Cardiac muscle cell (in vitro differentiated cells and primary cell): ENCODE data around the gene RPS6KA3. TPM values are rescaled to one million over a fixed set of nuclear protein-coding genes. Genes with fewer than 3 reads are reported as not detected.

Experiments
- DNase-seq, 2 donors: peaks; one replicate each; pipeline versions ENCODE4 v3.0.0 to v3.0.0-alpha.2; 2010 to 2017; ENCODE audit warnings: low read depth in 1 of 2, low spot score in 1 of 2
- H3K27ac ChIP-seq: fragments of 200-600 bp; sonication (generic); 2 replicates; pipeline ENCODE4 v1.5.1; 2016
- H3K27me3 ChIP-seq: fragments of 200-600 bp; sonication (generic); 2 replicates; pipeline ENCODE4 v1.6.0; 2016; ENCODE audit warnings: control low read depth
- H3K36me3 ChIP-seq: fragments of 200-600 bp; sonication (generic); 2 replicates; pipeline ENCODE4 v1.5.1; 2016; ENCODE audit warnings: control low read depth
- H3K4me1 ChIP-seq: fragments of 200-600 bp; sonication (generic); 2 replicates; pipeline ENCODE4 v1.8.1; 2017; ENCODE audit warnings: low read depth, mild to moderate bottlenecking, mixed run types
- H3K4me3 ChIP-seq: fragments of 200-600 bp; sonication (generic); 2 replicates; pipeline ENCODE4 v1.5.1; 2016; ENCODE audit warnings: mild to moderate bottlenecking
- H3K9me3 ChIP-seq: fragments of 200-600 bp; sonication (generic); 2 replicates; pipeline ENCODE4 v1.5.1; 2017; ENCODE audit warnings: low read depth, mild to moderate bottlenecking, control low read depth
- polyA plus RNA-seq: library from polyadenylated mRNA; unstranded; fragments of >200 nt; fragmentation: Nextera tagmentation; extraction: Ambion mirVana; gene quantifications from 2 replicates; pipeline ENCODE4 v1.2.1, GENCODE V29; 2016
- total RNA-seq: library from RNA; depleted of rRNA; stranded (reverse); fragments of >200 nt; gene quantifications from 2 replicates; pipeline ENCODE4 v1.2.3, GENCODE V29; 2016
- TF ChIP-seq, protein P1 (sequence below): IDR thresholded peaks from 2 replicates; pipeline ENCODE4 v1.5.1; 2012; ENCODE audit warnings: low read depth, mild to moderate bottlenecking, low read length

The RPS6KA3 gene
- total and polyA plus RNA-seq, 2 experiments from 2014 or later = 5.3 to 7.1 TPM

DNA sequence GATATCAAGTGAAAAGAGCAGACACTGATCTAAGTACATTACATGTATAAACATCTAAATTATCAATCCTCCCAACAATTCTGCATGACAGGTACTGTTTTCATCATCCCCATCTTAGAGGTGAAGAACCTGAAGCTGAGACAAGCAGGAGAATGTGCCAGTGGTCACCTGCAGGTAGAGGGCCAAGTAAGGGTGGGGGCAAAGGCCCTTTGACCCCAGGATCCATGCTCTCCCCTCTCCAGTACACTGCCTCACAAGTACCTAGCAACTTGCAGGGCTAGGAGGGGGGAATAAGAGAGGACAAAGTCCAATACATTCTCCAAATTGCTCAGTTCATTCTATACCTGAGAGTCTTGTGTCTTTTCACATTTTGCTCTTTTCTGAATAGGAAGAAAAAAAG is 141.7 kb downstream of the RPS6KA3 start:
- H3K4me1 ChIP-seq = no peaks in the 10 kb centered on the region
- TF ChIP-seq, protein P1, sequence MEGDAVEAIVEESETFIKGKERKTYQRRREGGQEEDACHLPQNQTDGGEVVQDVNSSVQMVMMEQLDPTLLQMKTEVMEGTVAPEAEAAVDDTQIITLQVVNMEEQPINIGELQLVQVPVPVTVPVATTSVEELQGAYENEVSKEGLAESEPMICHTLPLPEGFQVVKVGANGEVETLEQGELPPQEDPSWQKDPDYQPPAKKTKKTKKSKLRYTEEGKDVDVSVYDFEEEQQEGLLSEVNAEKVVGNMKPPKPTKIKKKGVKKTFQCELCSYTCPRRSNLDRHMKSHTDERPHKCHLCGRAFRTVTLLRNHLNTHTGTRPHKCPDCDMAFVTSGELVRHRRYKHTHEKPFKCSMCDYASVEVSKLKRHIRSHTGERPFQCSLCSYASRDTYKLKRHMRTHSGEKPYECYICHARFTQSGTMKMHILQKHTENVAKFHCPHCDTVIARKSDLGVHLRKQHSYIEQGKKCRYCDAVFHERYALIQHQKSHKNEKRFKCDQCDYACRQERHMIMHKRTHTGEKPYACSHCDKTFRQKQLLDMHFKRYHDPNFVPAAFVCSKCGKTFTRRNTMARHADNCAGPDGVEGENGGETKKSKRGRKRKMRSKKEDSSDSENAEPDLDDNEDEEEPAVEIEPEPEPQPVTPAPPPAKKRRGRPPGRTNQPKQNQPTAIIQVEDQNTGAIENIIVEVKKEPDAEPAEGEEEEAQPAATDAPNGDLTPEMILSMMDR = no peak
- no peaks in the 10 kb centered on the region for H3K36me3 ChIP-seq
- H3K4me3 ChIP-seq = no peak overlapping the region
- H3K9me3 ChIP-seq = no peaks in the 10 kb centered on the region
- no peak for DNase-seq
- H3K27me3 ChIP-seq = no peaks in the 10 kb centered on the region
- H3K27ac ChIP-seq = no peak overlapping the region

DNA sequence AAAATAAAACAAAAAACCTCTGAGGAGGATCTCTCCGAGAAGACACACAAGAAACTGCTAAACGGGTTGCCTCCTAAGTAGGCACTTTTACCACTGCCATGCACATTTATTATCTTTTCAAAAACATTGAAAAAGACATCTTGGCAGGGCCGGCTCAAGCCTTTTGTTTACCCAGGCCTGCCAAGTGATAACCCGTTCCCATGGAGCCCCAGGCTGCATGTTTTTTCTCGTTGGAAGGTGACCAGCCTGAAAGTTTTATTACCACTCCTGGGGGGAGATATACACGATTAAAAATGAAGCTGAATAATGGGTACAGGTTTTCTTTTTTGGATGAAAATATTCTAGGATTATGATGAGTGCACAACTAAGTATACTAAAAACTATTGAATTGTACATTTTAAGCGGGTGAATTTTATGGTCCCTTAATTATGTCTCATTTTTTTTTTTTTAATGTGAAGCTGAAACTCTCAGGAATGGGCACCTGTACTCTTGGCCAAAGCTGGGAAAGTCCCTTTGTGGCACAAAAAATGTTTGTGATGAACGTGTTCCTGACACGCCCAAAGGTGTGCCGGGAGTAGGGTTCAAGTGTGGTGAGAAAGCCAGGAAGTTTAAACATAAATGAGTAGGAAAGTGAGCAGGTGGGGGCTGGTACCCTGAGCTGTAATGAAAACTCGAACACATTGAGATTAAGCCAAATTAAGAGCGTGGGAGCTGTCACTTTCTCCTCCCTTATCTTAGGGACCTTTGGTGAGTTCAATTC is 148.5 kb downstream of the RPS6KA3 start:
- no peak overlapping the region for H3K4me3 ChIP-seq
- DNase-seq = no peak

DNA sequence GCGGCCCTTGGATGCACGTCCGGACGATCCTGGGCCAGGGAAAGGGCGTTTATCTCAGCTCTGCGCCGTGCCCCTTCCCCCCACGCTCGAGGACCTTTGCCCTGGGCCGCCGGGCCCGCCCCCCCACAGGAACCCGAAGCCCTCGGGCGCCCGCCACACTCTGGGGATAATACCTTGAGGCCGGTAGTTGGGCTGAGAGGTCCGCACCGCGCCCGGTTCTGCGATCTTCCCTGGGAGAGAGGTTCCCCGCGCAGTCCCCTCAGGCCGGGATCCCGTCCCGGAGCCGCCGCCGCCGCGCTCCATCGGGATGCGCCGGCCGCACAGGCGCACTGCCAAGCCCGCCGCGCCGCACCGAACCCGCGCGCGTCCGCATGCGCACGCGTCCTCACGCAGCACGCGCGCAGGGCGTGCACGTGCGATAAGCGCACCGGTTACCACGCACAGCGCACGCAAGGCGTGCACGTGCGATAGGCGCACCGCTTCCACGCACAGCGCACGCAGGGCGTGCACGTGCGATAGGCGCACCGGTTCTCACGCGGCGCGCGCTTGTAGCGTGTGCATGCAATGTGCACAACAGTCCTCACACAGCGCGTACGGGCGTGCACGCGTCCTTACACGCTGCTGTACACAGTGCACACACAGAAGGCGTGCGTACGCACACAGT is 150.0 kb downstream of the RPS6KA3 start, which contains the start of gene MAP7D2:
MAP7D2 (minus strand) TSS at position 331 of the 664 bp plus-strand sequence; CDS start at position 303, 28 bp downstream.
- peak within 1 kb of the TSS; percentile 20 for H3K4me3 ChIP-seq
- H3K36me3 ChIP-seq = no peaks in the 10 kb centered on the region
- no peaks in the 10 kb centered on the region for H3K4me1 ChIP-seq
- peaks cover 24% of the 10 kb centered on the region for H3K27me3 ChIP-seq
- no peak within 1 kb of the TSS for H3K27ac ChIP-seq
- TF ChIP-seq, protein P1 = no peak
- no peaks in the 10 kb centered on the region for H3K9me3 ChIP-seq
- DNase-seq = peak in 1 of 2 donors; percentile 6

More for the DNA sequence above, 148.5 kb downstream of the RPS6KA3 start:
- no peaks in the 10 kb centered on the region for H3K9me3 ChIP-seq
- H3K27me3 ChIP-seq = peaks cover 24% of the 10 kb centered on the region
- no peak overlapping the region for H3K27ac ChIP-seq
- H3K36me3 ChIP-seq = no peaks in the 10 kb centered on the region
- TF ChIP-seq, protein P1 = no peak
- no peaks in the 10 kb centered on the region for H3K4me1 ChIP-seq

DNA sequence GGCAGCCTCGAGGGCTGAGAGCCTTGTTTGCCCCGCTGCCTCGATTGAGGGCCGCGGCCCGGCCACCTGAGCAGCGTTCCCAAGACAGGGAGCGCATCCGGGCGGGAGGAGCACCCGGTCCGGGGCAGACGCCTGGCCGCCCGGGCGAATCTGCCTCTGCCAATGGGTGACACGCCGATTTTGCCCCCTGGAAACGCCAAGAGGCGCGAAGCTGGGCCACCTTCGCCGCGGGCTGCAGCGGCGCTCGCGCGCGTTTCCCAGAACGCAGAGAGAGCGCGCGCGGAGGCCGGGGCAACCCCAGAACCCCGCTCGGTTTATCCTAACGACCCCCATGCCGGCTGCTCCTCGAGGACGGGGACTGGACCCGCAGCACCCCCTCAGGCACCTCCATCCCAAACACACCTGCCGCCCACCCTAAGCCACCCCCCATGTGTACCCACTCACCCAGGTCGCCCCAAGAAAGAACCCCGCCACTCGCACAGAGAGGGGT is 150.6 kb downstream of the RPS6KA3 start:
- TF ChIP-seq, protein P1 = no peak
- Histone ChIP-seq H3K27ac (no peak overlapping the region), H3K36me3 (no peaks in the 10 kb centered on the region), H3K4me1 (no peaks in the 10 kb centered on the region), H3K4me3 (peak overlapping the region; percentile 20), H3K9me3 (no peaks in the 10 kb centered on the region), H3K27me3 (peaks cover 24% of the 10 kb centered on the region)
- no peak for DNase-seq

DNA sequence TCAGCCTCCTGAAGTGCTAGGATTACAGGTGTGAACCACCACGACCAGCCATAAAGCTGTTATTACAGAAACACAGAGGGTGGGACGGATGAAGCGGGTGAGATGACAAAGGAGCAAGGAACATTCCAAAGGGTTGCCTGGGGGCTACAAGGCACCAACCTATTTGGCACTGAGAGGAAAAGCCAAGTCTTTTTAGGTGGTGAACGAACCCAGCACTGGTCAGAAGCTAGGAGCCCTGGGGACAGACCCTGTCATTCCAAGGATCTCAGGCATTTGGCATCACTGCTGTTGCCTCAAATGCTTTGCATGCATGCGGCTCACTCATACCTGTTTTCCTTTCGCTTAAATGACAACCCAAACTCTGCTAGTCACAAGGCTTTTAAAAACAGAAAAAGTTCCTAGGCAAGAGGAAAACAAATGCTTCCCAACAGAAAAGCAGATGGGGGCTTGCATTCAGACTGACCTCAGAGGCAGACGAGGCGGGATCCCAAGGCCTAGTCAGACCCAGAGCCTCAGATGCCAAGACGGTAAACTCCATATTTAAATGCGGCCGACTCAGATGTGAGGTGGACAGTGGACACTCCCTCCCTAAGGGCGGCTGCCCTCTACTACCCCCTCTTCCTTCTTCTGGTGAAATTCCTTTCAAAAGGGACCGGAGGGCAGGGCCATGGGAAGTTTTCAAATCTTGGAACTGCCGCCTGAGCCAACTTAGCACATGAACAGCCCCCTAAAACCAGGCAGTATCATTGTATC is 154.5 kb downstream of the RPS6KA3 start:
- Histone ChIP-seq H3K27ac (no peak overlapping the region), H3K4me1 (no peaks in the 10 kb centered on the region), H3K27me3 (peaks cover 24% of the 10 kb centered on the region), H3K4me3 (no peak overlapping the region), H3K36me3 (no peaks in the 10 kb centered on the region), H3K9me3 (no peaks in the 10 kb centered on the region)
- TF ChIP-seq, protein P1 = no peak
- no peak for DNase-seq
